H1 (cell line): ENCODE measurements around the gene ACVR2B.

ENCODE experiments used
- CHD2 ChIP-seq: IDR thresholded peaks from 2 replicates; pipeline ENCODE4 v1.6.1; 2012; ENCODE audit warnings: low read length, improper control_type of control experiment
- MAFK ChIP-seq: IDR thresholded peaks from 2 replicates; pipeline ENCODE4 v1.6.1; 2012; ENCODE audit warnings: low read depth, mild to moderate bottlenecking, improper control_type of control experiment, low read length
- SIN3A ChIP-seq, 2 experiments: IDR thresholded peaks in 1 of 2; conservative IDR thresholded peaks in 1 of 2; 2 replicates each; pipeline ENCODE4 v1.6.1; 2011 to 2012; ENCODE audit warnings: low read length in 2 of 2, improper control_type of control experiment in 1 of 2, low read depth in 1 of 2, mild to moderate bottlenecking in 1 of 2
- TF ChIP-seq, protein P1 (sequence below), 3 experiments: IDR thresholded peaks; 1 replicate in 2 of 3; 2 replicates in 1 of 3; pipeline versions ENCODE4 v1.5.1 to v1.6.1; 2011; ENCODE audit warnings: low read length in 3 of 3, mild to moderate bottlenecking in 3 of 3, inconsistent platforms in 2 of 3, low read depth in 1 of 3, moderate library complexity in 1 of 3; ENCODE audit not compliant: insufficient read depth in 1 of 3; ENCODE audit errors: control extremely low read depth in 1 of 3

GRCh38 chr3:38496131-38496910 lies 42.6 kb downstream of the ACVR2B start, which contains the start of gene EXOG:
- TF ChIP-seq SIN3A (conservative IDR thresholded peaks at IDR 0.05 in 1 of 2, IDR thresholded peaks at IDR 0.05 in 1 of 2; ENCODE audit: low read depth in 1 of 2, low read length in 2 of 2) (peak; percentile 38 to 80; a peak in 2 of 4 replicates), CHD2 (no peak), MAFK (no peak)
- TF ChIP-seq, protein P1, sequence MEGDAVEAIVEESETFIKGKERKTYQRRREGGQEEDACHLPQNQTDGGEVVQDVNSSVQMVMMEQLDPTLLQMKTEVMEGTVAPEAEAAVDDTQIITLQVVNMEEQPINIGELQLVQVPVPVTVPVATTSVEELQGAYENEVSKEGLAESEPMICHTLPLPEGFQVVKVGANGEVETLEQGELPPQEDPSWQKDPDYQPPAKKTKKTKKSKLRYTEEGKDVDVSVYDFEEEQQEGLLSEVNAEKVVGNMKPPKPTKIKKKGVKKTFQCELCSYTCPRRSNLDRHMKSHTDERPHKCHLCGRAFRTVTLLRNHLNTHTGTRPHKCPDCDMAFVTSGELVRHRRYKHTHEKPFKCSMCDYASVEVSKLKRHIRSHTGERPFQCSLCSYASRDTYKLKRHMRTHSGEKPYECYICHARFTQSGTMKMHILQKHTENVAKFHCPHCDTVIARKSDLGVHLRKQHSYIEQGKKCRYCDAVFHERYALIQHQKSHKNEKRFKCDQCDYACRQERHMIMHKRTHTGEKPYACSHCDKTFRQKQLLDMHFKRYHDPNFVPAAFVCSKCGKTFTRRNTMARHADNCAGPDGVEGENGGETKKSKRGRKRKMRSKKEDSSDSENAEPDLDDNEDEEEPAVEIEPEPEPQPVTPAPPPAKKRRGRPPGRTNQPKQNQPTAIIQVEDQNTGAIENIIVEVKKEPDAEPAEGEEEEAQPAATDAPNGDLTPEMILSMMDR (IDR thresholded peaks at IDR 0.05; ENCODE audit: control extremely low read depth in 1 of 3, insufficient read depth in 1 of 3, low read depth in 1 of 3, low read length in 3 of 3): peak; percentile 75 to 96 (median 84)
